UCSD-AML1 (cell line): ENCODE measurements around the gene ADAMTS17.

Experiments used
- DNase-seq: peaks from one replicate; lab custom pipeline; 2025; ENCODE audit not compliant: unreplicated experiment; lab: John Stamatoyannopoulos, UW

ADAMTS17 gene

DNA sequence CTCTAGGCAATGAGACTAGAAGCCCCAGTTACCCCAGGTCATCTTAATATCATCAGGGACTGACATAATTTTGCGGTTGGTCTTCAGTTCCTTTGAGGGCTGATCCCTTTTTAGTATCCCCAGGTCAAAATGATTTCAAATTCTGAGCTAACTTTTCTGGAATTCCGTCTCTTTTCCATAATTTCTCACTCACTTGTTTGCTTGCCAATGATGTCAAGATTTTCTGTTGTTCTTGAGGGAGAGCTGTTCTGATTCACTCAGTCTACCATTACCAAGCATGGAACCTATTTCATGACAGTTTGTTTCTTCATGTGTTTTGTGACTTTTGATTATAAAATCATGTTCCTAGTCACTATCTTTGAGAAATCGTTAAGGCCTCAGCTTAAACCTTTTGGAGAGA, 418.1 kb downstream of the ADAMTS17 start:
- no peak for DNase-seq
